HepG2 (cell line): ENCODE results near the gene PSKH1. TPM values are rescaled to one million over a fixed set of nuclear protein-coding genes. Genes with fewer than 3 reads are reported as not detected.

Experiments
- ARNTL ChIP-seq: sonication (generic); formaldehyde crosslinking; IDR thresholded peaks from 2 replicates; pipeline ENCODE4 v1.4.0; 2020; ENCODE audit warnings: mild to moderate bottlenecking, missing genetic modification reagents
- BATF2 ChIP-seq: sonication (generic); formaldehyde crosslinking; IDR thresholded peaks from 2 replicates; pipeline ENCODE4 v1.8.0; 2022; ENCODE audit warnings: mild to moderate bottlenecking, missing genetic modification reagents, moderate library complexity
- ELF1 ChIP-seq: sonication (generic); formaldehyde crosslinking; IDR thresholded peaks from 2 replicates; pipeline ENCODE4 v1.4.0; 2020; ENCODE audit warnings: missing genetic modification reagents
- GLI4 ChIP-seq: sonication (generic); formaldehyde crosslinking; IDR thresholded peaks from 2 replicates; pipeline ENCODE4 v1.5.1; 2020; ENCODE audit warnings: missing genetic modification reagents, mild to moderate bottlenecking, moderate library complexity, borderline replicate concordance
- HMGA1 ChIP-seq: sonication (generic); formaldehyde crosslinking; conservative IDR thresholded peaks from 2 replicates; pipeline ENCODE4 v1.4.0; 2020; ENCODE audit warnings: missing genetic modification reagents
- HNF4A ChIP-seq: sonication (generic); formaldehyde crosslinking; IDR thresholded peaks from 2 replicates; pipeline ENCODE4 v1.4.0; 2020; ENCODE audit warnings: missing genetic modification reagents
- HNRNPUL1 ChIP-seq: fragments of 200-400 bp; formaldehyde crosslinking; IDR thresholded peaks from 2 replicates; pipeline ENCODE4 v1.6.1; 2017; ENCODE audit warnings: low read depth, mild to moderate bottlenecking, low read length, moderate library complexity
- KDM4B ChIP-seq: sonication (generic); formaldehyde crosslinking; IDR thresholded peaks from 2 replicates; pipeline ENCODE4 v1.4.0; 2020; ENCODE audit warnings: missing genetic modification reagents
- MAF1 ChIP-seq: sonication (generic); formaldehyde crosslinking; IDR thresholded peaks from 2 replicates; pipeline ENCODE4 v1.5.0; 2020; ENCODE audit warnings: missing genetic modification reagents, borderline replicate concordance
- MIXL1 ChIP-seq: IDR thresholded peaks from 2 replicates; pipeline ENCODE4 v1.6.1; 2016
- SMARCC2 ChIP-seq: fragments of 450-650 bp; IDR thresholded peaks from 2 replicates; pipeline ENCODE4 v1.6.1; 2017; ENCODE audit warnings: antibody characterized with exemption, mild to moderate bottlenecking
- TFAP4 ChIP-seq: sonication (generic); IDR thresholded peaks from 2 replicates; pipeline ENCODE4 v1.6.1; 2016; ENCODE audit warnings: low read depth, borderline replicate concordance
- ZFAT ChIP-seq: sonication (generic); formaldehyde crosslinking; conservative IDR thresholded peaks from 2 replicates; pipeline ENCODE4 v1.8.1; 2023; ENCODE audit warnings: missing genetic modification reagents, inconsistent platforms
- ZMYM4 ChIP-seq: sonication (generic); formaldehyde crosslinking; IDR thresholded peaks from 2 replicates; pipeline ENCODE4 v1.8.1; 2023; ENCODE audit warnings: mild to moderate bottlenecking, missing genetic modification reagents
- ZNF30 ChIP-seq: sonication (generic); formaldehyde crosslinking; IDR thresholded peaks from 2 replicates; pipeline ENCODE4 v1.5.0; 2020; ENCODE audit warnings: mild to moderate bottlenecking, missing genetic modification reagents
- ZNF354B ChIP-seq: sonication (generic); formaldehyde crosslinking; IDR thresholded peaks from 2 replicates; pipeline ENCODE4 v1.8.0; 2022; ENCODE audit warnings: mild to moderate bottlenecking, missing genetic modification reagents
- ZNF468 ChIP-seq: sonication (generic); formaldehyde crosslinking; IDR thresholded peaks from 2 replicates; pipeline ENCODE4 v1.8.0; 2022; ENCODE audit warnings: mild to moderate bottlenecking, moderate library complexity, missing genetic modification reagents
- ZNF577 ChIP-seq: sonication (generic); formaldehyde crosslinking; IDR thresholded peaks from 2 replicates; pipeline ENCODE4 v1.4.0; 2020; ENCODE audit warnings: mild to moderate bottlenecking, low read depth, missing genetic modification reagents, borderline replicate concordance
- polyA plus RNA-seq, 8 experiments: library from polyadenylated mRNA; depleted of rRNA in 3 of 8; stranded (reverse) in 7 of 8; unstranded in 1 of 8; fragments of >200 nt; fragmentation: Illumina TruSeq in 4 of 8; extraction: Trizol in 4 of 8; gene quantifications; 2 replicates each; pipeline versions ENCODE4 v1.2.1 to v1.2.3, GENCODE V29; 2011 to 2016; ENCODE audit warnings: low read depth in 4 of 8, missing spikeins in 1 of 8, mixed read lengths in 1 of 8; ENCODE audit not compliant: insufficient read depth in 1 of 8
- total RNA-seq, 5 experiments: library from RNA; depleted of rRNA; stranded (reverse); fragments of >200 nt; fragmentation: Illumina TruSeq; extraction: Trizol; gene quantifications; 2 replicates each; pipeline ENCODE4 v1.2.3, GENCODE V29; 2016; ENCODE audit warnings: low read depth in 1 of 5
- TF ChIP-seq, protein P1 (sequence below): sonication (generic); formaldehyde crosslinking; conservative IDR thresholded peaks from 2 replicates; pipeline ENCODE4 v1.8.0; 2022; ENCODE audit warnings: mild to moderate bottlenecking, moderate library complexity, missing genetic modification reagents
- TF ChIP-seq, protein P2 (sequence below): sonication (generic); formaldehyde crosslinking; IDR thresholded peaks from 2 replicates; pipeline ENCODE4 v1.8.1; 2023; ENCODE audit warnings: mild to moderate bottlenecking, missing genetic modification reagents, borderline replicate concordance
- TF ChIP-seq, protein P3 (sequence below): IDR thresholded peaks from 2 replicates; pipeline ENCODE4 v1.6.1; 2018; ENCODE audit warnings: missing genetic modification reagents, mild to moderate bottlenecking, missing compliant biosample characterization
- TF ChIP-seq, protein P4 (sequence below): IDR thresholded peaks from 2 replicates; pipeline ENCODE4 v1.6.1; 2016; ENCODE audit warnings: low read depth, borderline replicate concordance
- TF ChIP-seq, protein P5 (sequence below): sonication (generic); formaldehyde crosslinking; IDR thresholded peaks from 2 replicates; pipeline ENCODE4 v1.8.0; 2022; ENCODE audit warnings: mild to moderate bottlenecking, missing genetic modification reagents, moderate library complexity

Gene PSKH1
- total and polyA plus RNA-seq, 2 of the 13 experiments (the other 11 are each of a cell fraction or from before 2014, with no cell fraction given): 8.4 to 19.1 TPM

GRCh38 chr16:67893743-67894399 is 817 bp downstream of the PSKH1 start (continued):
- TF ChIP-seq MAF1 (CRISPR knock-in tag) (0 out of 2 replicates have a peak, but pooled peaks have one; percentile 1), TFAP4 (peak; percentile 61; the same call in 1 of the 2 replicates), ZFAT (CRISPR knock-in tag) (0 out of 2 replicates have a peak, but pooled peaks have one; percentile 7), SMARCC2 (no peak), BATF2 (no peak), ZNF468 (no peak), HNRNPUL1 (no peak), ZNF577 (CRISPR knock-in tag) (no peak), ZMYM4 (CRISPR knock-in tag) (0 out of 2 replicates have a peak, but pooled peaks have one; percentile 17), ELF1 (peak; percentile 42; the same call in 1 of the 2 replicates), HNF4A (peak; percentile 60), ARNTL (CRISPR knock-in tag) (no peak), ZNF30 (CRISPR knock-in tag) (0 out of 2 replicates have a peak, but pooled peaks have one; percentile 12), ZNF354B (CRISPR knock-in tag) (0 out of 2 replicates have a peak, but pooled peaks have one; percentile 10), MIXL1 (CRISPR knock-in tag) (0 out of 2 replicates have a peak, but pooled peaks have one; percentile 9), GLI4 (0 out of 2 replicates have a peak, but pooled peaks have one; percentile 30), KDM4B (no peak; the same call in 1 of the 2 replicates), HMGA1 (CRISPR knock-in tag) (no peak)
- TF ChIP-seq, protein P1, sequence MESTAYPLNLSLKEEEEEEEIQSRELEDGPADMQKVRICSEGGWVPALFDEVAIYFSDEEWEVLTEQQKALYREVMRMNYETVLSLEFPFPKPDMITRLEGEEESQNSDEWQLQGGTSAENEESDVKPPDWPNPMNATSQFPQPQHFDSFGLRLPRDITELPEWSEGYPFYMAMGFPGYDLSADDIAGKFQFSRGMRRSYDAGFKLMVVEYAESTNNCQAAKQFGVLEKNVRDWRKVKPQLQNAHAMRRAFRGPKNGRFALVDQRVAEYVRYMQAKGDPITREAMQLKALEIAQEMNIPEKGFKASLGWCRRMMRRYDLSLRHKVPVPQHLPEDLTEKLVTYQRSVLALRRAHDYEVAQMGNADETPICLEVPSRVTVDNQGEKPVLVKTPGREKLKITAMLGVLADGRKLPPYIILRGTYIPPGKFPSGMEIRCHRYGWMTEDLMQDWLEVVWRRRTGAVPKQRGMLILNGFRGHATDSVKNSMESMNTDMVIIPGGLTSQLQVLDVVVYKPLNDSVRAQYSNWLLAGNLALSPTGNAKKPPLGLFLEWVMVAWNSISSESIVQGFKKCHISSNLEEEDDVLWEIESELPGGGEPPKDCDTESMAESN (CRISPR knock-in tag): 0 out of 2 replicates have a peak, but pooled peaks have one; percentile 40
- TF ChIP-seq, protein P2, sequence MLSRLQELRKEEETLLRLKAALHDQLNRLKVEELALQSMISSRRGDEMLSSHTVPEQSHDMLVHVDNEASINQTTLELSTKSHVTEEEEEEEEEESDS (CRISPR knock-in tag): 0 out of 2 replicates have a peak, but pooled peaks have one; percentile 6
- TF ChIP-seq, protein P3, sequence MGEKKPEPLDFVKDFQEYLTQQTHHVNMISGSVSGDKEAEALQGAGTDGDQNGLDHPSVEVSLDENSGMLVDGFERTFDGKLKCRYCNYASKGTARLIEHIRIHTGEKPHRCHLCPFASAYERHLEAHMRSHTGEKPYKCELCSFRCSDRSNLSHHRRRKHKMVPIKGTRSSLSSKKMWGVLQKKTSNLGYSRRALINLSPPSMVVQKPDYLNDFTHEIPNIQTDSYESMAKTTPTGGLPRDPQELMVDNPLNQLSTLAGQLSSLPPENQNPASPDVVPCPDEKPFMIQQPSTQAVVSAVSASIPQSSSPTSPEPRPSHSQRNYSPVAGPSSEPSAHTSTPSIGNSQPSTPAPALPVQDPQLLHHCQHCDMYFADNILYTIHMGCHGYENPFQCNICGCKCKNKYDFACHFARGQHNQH (CRISPR knock-in tag): no peak; the same call in 1 of the 2 replicates
- TF ChIP-seq, protein P4, sequence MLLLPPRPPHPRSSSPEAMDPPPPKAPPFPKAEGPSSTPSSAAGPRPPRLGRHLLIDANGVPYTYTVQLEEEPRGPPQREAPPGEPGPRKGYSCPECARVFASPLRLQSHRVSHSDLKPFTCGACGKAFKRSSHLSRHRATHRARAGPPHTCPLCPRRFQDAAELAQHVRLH (CRISPR knock-in tag): 0 out of 2 replicates have a peak, but pooled peaks have one; percentile 15
- TF ChIP-seq, protein P5, sequence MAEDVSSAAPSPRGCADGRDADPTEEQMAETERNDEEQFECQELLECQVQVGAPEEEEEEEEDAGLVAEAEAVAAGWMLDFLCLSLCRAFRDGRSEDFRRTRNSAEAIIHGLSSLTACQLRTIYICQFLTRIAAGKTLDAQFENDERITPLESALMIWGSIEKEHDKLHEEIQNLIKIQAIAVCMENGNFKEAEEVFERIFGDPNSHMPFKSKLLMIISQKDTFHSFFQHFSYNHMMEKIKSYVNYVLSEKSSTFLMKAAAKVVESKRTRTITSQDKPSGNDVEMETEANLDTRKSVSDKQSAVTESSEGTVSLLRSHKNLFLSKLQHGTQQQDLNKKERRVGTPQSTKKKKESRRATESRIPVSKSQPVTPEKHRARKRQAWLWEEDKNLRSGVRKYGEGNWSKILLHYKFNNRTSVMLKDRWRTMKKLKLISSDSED (CRISPR knock-in tag): 0 out of 2 replicates have a peak, but pooled peaks have one; percentile 26
